AG09309 (cell line): Measurements from ENCODE around the gene SLC20A1.

Experiments
- DNase-seq: peaks from one replicate; pipeline ENCODE4 v3.0.0-alpha.2; 2010; ENCODE audit warnings: low read depth
- H3K4me3 ChIP-seq: 2 replicates; pipeline ENCODE4 v1.5.1; 2011; ENCODE audit warnings: mild to moderate bottlenecking, low read depth, low read length, moderate library complexity; ENCODE audit not compliant: control insufficient read depth
- CTCF ChIP-seq: IDR thresholded peaks from 2 replicates; pipeline ENCODE4 v1.5.1; 2011; ENCODE audit warnings: mild to moderate bottlenecking, low read depth, low read length, inconsistent platforms; ENCODE audit not compliant: insufficient read depth, control insufficient read depth; ENCODE audit errors: missing control alignments

SLC20A1 gene

GRCh38 chr2:112640800-112641675 lies 4.7 kb upstream of the SLC20A1 start:
- DNase-seq = peak; percentile 52
- no peak for TF ChIP-seq CTCF
- H3K4me3 ChIP-seq = no peak overlapping the region

- TF ChIP-seq CTCF = no peak
- H3K4me3 ChIP-seq = no peak overlapping the region
- DNase-seq = no peak
Observed at GRCh38 chr2:112641701-112642100, 4.0 kb upstream of the SLC20A1 start.

GRCh38 chr2:112642561-112642960 lies 3.2 kb upstream of the SLC20A1 start:
- no peak for DNase-seq
- H3K4me3 ChIP-seq = no peak overlapping the region
- no peak for TF ChIP-seq CTCF

- DNase-seq = no peak
- no peak overlapping the region for H3K4me3 ChIP-seq
- no peak for TF ChIP-seq CTCF
Observed at GRCh38 chr2:112642966-112643365, 2.8 kb upstream of the SLC20A1 start.

- no peak for DNase-seq
- TF ChIP-seq CTCF = no peak
- H3K4me3 ChIP-seq = no peak overlapping the region
Observed at GRCh38 chr2:112643488-112643887, 2.3 kb upstream of the SLC20A1 start.

- no peak for DNase-seq
- no peak for TF ChIP-seq CTCF
- H3K4me3 ChIP-seq = peak overlapping the region; percentile 64
Observed at GRCh38 chr2:112644155-112644932, 1.4 kb upstream of the SLC20A1 start.
